ENCODE data around the gene PBX1. TPM values are rescaled to one million over a fixed set of nuclear protein-coding genes. Genes with fewer than 3 reads are reported as not detected.

The PBX1 gene
- polyA plus RNA-seq, 1 donor (not counting 4 experiments of a cell fraction or from before 2014, with no cell fraction given), result 2.2 TPM

GRCh38 chr1:164557270-164557669, 1.7 kb upstream of the PBX1 start:
- DNase-seq (ENCODE audit: low read depth, low spot score) (no peak), FAIRE-seq (peak; percentile 26)
- no peak overlapping the region for H3K4me3 ChIP-seq (ENCODE audit: control insufficient read depth in 2 of 3, extremely low read depth in 1 of 3, insufficient read depth in 2 of 3, low read depth in 1 of 3, low read length in 3 of 3)
- TF ChIP-seq EZH2 (IDR thresholded peaks at IDR 0.05; ENCODE audit: low read length) (no peak), CTCF (optimal IDR thresholded peaks at IDR 0.05 in 1 of 3, IDR thresholded peaks at IDR 0.05 in 1 of 3, conservative IDR thresholded peaks at IDR 0.05 in 1 of 3; ENCODE audit: extremely low read depth in 1 of 3, insufficient read depth in 2 of 3, low read length in 3 of 3) (no peak)
- H4K20me1 ChIP-seq (ENCODE audit: control insufficient read depth, extremely low read depth, insufficient read depth, low read length), result no peaks in the 10 kb centered on the region
- H2AFZ ChIP-seq (ENCODE audit: control insufficient read depth, low read length), result peak overlapping the region; percentile 18
- no peaks in the 10 kb centered on the region for H3K9me3 ChIP-seq (ENCODE audit: control insufficient read depth, low read depth, low read length)
- peaks cover 6% of the 10 kb centered on the region for H3K4me1 ChIP-seq (ENCODE audit: control insufficient read depth, extremely low read depth, insufficient read depth, low read length)
- dilution Hi-C loops (cut with MboI; ENCODE audit: extremely low pct_ligation_motif_present, low sequenced_read_pairs), result no loop called here
- H3K9ac ChIP-seq (ENCODE audit: control insufficient read depth, extremely low read depth, insufficient read depth, low read length), result no peak overlapping the region
- no peak overlapping the region for H3K4me2 ChIP-seq (ENCODE audit: control insufficient read depth, extremely low read depth, insufficient read depth, low read depth, low read length)
- H3K36me3 ChIP-seq (ENCODE audit: control insufficient read depth in 2 of 2, extremely low read depth in 1 of 2, insufficient read depth in 2 of 2, low read length in 2 of 2), result no peaks in the 10 kb centered on the region
- no peaks in the 10 kb centered on the region for H3K27me3 ChIP-seq (ENCODE audit: control insufficient read depth, extremely low read depth, insufficient read depth, low read length)
- H3K9me1 ChIP-seq (ENCODE audit: control insufficient read depth, extremely low read depth, insufficient read depth, low read length), result no peaks in the 10 kb centered on the region
- H3K79me2 ChIP-seq (ENCODE audit: control insufficient read depth, insufficient read depth, low read length), result no peaks in the 10 kb centered on the region
- no peak overlapping the region for H3K27ac ChIP-seq (ENCODE audit: control insufficient read depth, insufficient read depth, low read length)

GRCh38 chr1:164559342-164560051, 513 bp downstream of the PBX1 start:
- H3K4me1 ChIP-seq (ENCODE audit: control insufficient read depth, extremely low read depth, insufficient read depth, low read length), result peaks cover 6% of the 10 kb centered on the region
- no peaks in the 10 kb centered on the region for H3K27me3 ChIP-seq (ENCODE audit: control insufficient read depth, extremely low read depth, insufficient read depth, low read length)
- no peak overlapping the region for H3K27ac ChIP-seq (ENCODE audit: control insufficient read depth, insufficient read depth, low read length)
- TF ChIP-seq EZH2 (IDR thresholded peaks at IDR 0.05; ENCODE audit: low read length) (no peak), CTCF (optimal IDR thresholded peaks at IDR 0.05 in 1 of 3, IDR thresholded peaks at IDR 0.05 in 1 of 3, conservative IDR thresholded peaks at IDR 0.05 in 1 of 3; ENCODE audit: extremely low read depth in 1 of 3, insufficient read depth in 2 of 3, low read length in 3 of 3) (no peak)
- no peaks in the 10 kb centered on the region for H3K9me3 ChIP-seq (ENCODE audit: control insufficient read depth, low read depth, low read length)
- peak overlapping the region; percentile 17 for H3K9ac ChIP-seq (ENCODE audit: control insufficient read depth, extremely low read depth, insufficient read depth, low read length)
- H3K9me1 ChIP-seq (ENCODE audit: control insufficient read depth, extremely low read depth, insufficient read depth, low read length), result no peaks in the 10 kb centered on the region
- H4K20me1 ChIP-seq (ENCODE audit: control insufficient read depth, extremely low read depth, insufficient read depth, low read length), result no peaks in the 10 kb centered on the region
- peak overlapping the region; percentile 93 for H2AFZ ChIP-seq (ENCODE audit: control insufficient read depth, low read length)
- H3K36me3 ChIP-seq (ENCODE audit: control insufficient read depth in 2 of 2, extremely low read depth in 1 of 2, insufficient read depth in 2 of 2, low read length in 2 of 2), result no peaks in the 10 kb centered on the region
- peak overlapping the region; percentile 94 for H3K4me2 ChIP-seq (ENCODE audit: control insufficient read depth, extremely low read depth, insufficient read depth, low read depth, low read length)
- DNase-seq (ENCODE audit: low read depth, low spot score), result no peak
- H3K79me2 ChIP-seq (ENCODE audit: control insufficient read depth, insufficient read depth, low read length), result no peaks in the 10 kb centered on the region
- no peak for FAIRE-seq
- peak overlapping the region; percentile 38 to 55 (median 48) for H3K4me3 ChIP-seq (ENCODE audit: control insufficient read depth in 2 of 3, extremely low read depth in 1 of 3, insufficient read depth in 2 of 3, low read depth in 1 of 3, low read length in 3 of 3)
- dilution Hi-C loops (cut with MboI; ENCODE audit: extremely low pct_ligation_motif_present, low sequenced_read_pairs), result no loop called here
